Measurements from ENCODE around the gene RWDD4.
A peak's percentile ranks its signal among the peaks of the same experiment; 100 is the strongest.
"Not testable (repeated sequence)": the region's sequence is repeated elsewhere in the genome, so short reads cannot be mapped to it uniquely, and the experiment has no call there.

Gene RWDD4

DNA sequence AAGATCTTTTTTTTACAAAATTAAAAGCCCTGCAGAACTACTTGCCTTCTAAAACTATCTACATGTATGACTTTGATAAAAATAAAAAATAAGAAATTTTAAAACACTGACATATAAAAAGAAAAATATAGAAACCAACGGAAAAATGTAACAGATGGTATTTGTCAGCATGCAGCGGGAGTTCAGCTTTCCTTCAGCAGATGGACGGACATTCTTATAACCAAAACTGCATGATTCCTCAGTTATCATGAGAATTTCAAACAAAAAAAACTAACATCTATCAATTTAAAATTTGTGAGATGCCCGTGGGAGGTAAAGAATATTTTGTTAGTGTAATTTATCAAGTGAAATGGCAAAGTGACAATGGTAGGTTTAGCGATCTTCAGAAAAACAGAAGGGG is 23.2 kb downstream of the RWDD4 start:
- DNase-seq (ENCODE audit: low spot score), result no peak

GRCh38 chr4:183635321-183635720 is 23.7 kb downstream of the RWDD4 start:
- DNase-seq (ENCODE audit: low spot score), result peak; percentile 63

DNA sequence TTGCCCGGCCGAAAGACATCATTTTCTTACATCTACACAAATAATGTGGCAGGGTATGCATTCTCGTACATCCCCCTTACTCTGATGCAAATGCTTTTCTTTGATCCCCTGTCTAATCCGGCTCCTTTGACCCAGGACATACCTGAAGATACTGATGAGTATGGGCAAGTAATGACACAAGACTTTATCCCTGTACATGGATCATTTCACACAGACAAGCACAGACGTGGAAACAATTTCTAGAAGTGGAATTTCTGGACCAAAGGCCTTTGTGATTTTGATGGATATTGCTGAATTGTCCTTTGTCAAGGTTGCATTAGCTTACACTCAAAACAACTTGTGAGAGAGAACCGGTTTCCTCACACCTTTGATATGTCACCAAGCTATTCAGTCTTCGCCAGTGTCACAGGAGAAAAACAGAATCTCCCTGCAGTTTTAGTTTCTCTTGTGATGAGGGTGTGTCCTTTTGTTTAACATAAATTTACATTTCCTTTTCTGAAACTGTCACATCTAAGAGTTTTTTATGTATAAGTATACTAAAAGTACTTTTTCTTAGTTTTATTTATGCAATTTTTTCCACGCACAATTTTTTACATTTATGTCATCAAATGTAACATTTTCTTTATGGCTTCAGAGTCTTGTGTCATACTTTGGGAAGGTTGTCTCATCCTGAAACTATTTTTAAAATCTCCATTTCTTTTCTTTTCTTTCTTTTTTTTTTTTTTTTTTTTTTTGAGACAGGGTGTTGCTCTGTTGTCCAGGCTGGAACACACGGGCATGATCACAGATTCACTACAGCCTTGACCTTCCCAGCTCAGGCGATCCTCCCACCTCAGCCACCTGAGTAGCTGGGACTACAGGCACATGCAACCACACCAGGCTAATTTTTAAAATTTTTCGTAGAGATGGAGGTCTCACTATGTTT is 25.2 kb downstream of the RWDD4 start:
- DNase-seq (ENCODE audit: low spot score), result no peak

- DNase-seq (ENCODE audit: low spot score), result no peak
Observed at GRCh38 chr4:183632689-183633088, 26.3 kb downstream of the RWDD4 start.

DNA sequence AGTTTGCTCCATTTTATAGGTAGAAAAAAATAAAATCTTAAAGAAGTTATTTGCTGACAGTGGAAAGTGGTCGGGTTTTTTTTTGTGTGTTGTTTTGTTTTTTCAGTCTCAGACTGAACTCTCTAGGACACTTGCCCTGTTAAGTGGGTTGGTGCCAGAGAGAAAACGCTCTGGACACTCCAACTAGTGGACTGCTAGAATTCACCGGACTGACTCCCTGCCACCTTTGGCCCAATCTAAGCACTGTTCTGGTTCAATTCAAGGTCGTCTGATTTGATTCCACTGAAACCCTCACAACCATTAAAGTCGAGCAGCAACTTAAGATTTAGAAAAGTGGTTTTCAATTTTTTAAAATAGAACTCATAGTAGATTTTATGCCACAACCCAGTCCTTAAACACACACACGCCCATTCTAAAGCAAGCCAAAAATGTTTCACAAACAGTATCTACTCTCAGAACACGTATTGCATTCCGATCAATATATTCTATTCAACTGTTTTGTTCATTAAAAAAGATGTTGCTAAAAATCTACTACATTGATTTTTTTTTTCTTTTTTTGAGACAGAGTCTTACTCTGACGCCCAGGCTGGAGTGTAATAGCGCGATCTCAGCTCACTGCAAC is 27.3 kb downstream of the RWDD4 start:
- no peak for DNase-seq (ENCODE audit: low spot score)

GRCh38 chr4:183627979-183628588 is 30.9 kb downstream of the RWDD4 start:
- no peak for DNase-seq (ENCODE audit: low spot score)

- DNase-seq (ENCODE audit: low spot score), result not testable (repeated sequence)
Observed at GRCh38 chr4:183627286-183627685, 31.7 kb downstream of the RWDD4 start.

DNA sequence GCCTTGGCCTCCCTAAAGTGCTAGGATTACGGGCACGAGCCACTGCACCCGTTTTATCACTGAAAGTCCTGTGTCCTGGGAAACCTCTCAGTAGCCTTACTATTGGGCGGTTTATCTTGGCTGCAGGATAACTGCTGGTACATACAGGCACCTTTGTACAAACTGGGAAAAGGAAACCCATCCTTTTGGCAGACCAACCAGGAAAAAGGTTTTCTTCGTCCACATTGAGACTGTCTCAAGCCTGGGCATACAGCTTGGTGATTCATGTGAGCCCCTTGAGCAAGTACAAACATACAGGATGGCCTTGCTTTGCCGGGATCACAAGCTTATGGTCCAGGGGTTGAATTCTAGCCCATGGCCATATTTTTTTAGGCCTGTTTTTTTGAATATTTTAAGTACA is 32.8 kb downstream of the RWDD4 start:
- DNase-seq (ENCODE audit: low spot score), result no peak

- DNase-seq (ENCODE audit: low spot score), result no peak
Observed at GRCh38 chr4:183624548-183624947, 34.4 kb downstream of the RWDD4 start.

- DNase-seq (ENCODE audit: low spot score), result no peak
Observed at GRCh38 chr4:183621875-183622274, 37.1 kb downstream of the RWDD4 start.

DNA sequence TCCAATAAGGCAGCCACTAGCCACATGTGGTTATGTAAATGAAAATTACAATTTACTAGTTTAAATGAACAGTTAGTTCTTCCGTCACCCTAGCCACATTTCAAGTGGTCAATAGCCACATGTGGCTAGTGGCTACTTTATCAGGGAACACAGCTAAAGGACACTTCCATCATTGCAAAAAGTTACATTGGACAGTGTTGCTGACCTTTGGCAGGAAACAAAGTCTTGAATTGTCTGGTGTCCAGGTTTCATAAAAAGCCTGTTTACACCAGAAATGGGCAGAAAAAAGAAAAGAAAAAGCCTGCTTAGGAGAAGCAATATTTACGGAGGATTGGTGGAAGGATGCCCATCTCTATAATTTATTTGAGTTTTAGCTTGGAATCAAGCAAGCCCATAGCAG is 38.6 kb downstream of the RWDD4 start:
- DNase-seq (ENCODE audit: low spot score), result no peak

DNA sequence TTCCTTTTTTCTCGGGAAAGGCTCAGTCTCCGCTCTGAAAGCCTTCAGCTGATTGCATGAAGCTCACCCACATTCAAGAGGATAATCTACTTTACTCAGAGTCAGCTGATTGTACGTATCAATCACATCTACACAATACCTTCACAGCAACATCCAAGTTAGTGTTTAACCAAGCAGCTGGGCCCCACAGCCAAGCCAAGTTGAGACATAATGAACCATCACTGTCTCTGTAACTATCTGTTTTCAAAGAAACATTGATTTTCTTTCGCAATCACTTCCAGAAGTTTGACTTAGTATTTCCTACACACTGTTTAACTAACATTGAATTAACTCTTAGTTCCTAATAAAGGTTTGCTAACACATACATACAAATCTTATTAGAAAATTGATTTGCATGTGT is 40.3 kb downstream of the RWDD4 start:
- no peak for DNase-seq (ENCODE audit: low spot score)

- no peak for DNase-seq (ENCODE audit: low spot score)
Observed at GRCh38 chr4:183617075-183617474, 41.9 kb downstream of the RWDD4 start.

GRCh38 chr4:183612329-183613250 is 46.4 kb downstream of the RWDD4 start:
- no peak for DNase-seq (ENCODE audit: low spot score)

DNA sequence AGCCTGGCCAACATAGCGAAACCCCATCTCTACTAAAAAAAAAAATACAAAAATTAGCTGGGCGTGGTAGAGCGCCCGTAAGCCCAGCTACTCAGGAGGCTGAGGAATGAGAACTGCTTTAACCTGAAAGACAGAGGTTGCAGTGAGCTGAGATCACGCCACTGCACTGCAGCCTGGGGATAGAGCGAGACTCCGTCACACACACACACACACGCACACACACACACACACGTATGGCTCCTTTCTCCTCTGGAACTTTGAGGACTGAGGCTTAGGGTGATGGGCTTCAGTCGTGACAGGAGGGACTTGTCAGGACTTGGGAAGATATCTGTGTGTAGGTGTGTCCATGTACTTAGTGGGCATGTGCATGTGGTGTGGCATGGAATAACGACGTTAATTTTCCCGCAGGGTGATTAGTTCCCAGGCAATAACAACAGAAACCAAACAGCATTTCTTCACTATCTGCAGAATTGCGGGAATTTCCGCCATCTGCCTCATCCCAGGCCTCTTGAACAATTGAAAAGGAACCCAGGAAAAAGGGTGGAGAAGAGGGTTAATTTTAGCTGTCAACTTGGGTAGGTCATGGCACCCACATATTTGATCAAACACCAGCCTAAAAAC is 47.7 kb downstream of the RWDD4 start:
- no peak for DNase-seq (ENCODE audit: low spot score)

GRCh38 chr4:183610613-183611012 is 48.4 kb downstream of the RWDD4 start:
- DNase-seq (ENCODE audit: low spot score), result no peak

- no peak for DNase-seq (ENCODE audit: low spot score)
Observed at GRCh38 chr4:183610033-183610432, 49.0 kb downstream of the RWDD4 start.

- no peak for DNase-seq (ENCODE audit: low spot score)
Observed at GRCh38 chr4:183609151-183609550, 49.8 kb downstream of the RWDD4 start.

DNA sequence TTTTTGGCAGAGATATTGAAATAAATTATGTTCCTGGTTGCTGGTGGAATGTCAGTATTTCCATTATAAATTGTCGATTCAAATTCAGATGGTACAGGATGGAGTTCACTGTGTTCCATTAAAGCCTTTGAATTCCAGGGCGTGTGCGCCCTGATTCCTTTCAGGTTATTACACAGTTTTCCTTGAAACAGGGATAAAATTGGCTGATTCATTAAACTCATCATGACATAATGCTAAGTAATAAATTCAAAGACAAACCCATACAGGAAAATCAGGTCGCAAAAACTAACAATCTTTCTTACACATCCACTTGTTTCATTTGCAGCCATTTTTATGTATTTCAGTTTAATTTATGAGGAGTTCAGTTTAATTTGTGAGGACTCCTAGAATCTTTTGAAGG is 51.1 kb downstream of the RWDD4 start:
- no peak for DNase-seq (ENCODE audit: low spot score)

GRCh38 chr4:183602557-183603027 is 56.4 kb downstream of the RWDD4 start:
- DNase-seq (ENCODE audit: low spot score), result no peak

DNA sequence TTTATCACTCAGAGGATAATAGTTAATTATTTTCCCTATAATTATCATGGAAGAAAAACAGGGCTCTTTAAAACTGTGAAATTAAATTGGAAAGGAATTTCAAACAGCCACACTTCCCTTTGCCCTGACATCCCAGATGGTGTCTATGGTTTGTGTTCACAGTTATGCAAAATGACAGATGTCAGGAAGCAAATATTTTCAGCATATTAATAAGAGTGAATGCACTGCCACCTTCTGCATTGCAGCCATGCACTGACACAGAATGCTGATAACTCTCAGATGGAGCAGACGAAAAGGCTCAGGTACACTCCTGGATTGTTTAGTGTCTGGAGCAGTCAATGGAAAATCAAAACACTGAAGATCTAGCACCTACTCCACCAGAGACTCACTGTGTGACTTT is 57.6 kb downstream of the RWDD4 start:
- DNase-seq (ENCODE audit: low spot score), result no peak
